H1 (cell line): Measurements from ENCODE around the gene ERCC6. TPM values are rescaled to one million over a fixed set of nuclear protein-coding genes. Genes with fewer than 3 reads are reported as not detected.

Source experiments
- EP300 ChIP-seq, 2 experiments: IDR thresholded peaks; 1 replicate in 1 of 2; 2 replicates in 1 of 2; pipeline ENCODE4 v1.6.1; 2011 to 2012; ENCODE audit warnings: low read depth in 2 of 2, low read length in 2 of 2, mild to moderate bottlenecking in 2 of 2, borderline replicate concordance in 1 of 2, inconsistent platforms in 1 of 2, moderate library complexity in 1 of 2
- JUN ChIP-seq: IDR thresholded peaks from 2 replicates; pipeline ENCODE4 v1.6.1; 2011; ENCODE audit warnings: low read depth, mild to moderate bottlenecking, improper control_type of control experiment, low read length
- polyA plus RNA-seq, 7 experiments: library from polyadenylated mRNA; depleted of rRNA in 3 of 7; stranded (reverse) in 5 of 7; unstranded in 2 of 7; fragments of >200 nt in 5 of 7; fragments of 200-250 nt in 2 of 7; gene quantifications; 1 replicate in 5 of 7; 2 replicates in 1 of 7; 4 replicates in 1 of 7; pipeline versions ENCODE4 v1.2.1 to v1.2.3, GENCODE V29; 2011 to 2013; ENCODE audit warnings: missing spikeins in 2 of 7, mixed read lengths in 2 of 7
- total RNA-seq: library from RNA; stranded (reverse); fragmentation: NEBNext Ultra II Directional; extraction: Animal tissue kit (Norgen Biotek cat#: 25700); gene quantifications from 2 replicates; pipeline ENCODE4 v1.2.1, GENCODE V29; 2021

Gene ERCC6
- total and polyA plus RNA-seq, 2 of the 8 experiments (the other 6 are each of a cell fraction or from before 2014, with no cell fraction given), result 4.1 to 11.9 TPM

- TF ChIP-seq EP300 (IDR thresholded peaks at IDR 0.05; ENCODE audit: borderline replicate concordance in 1 of 2, low read depth in 2 of 2, low read length in 2 of 2) (no peak), JUN (no peak)
These were observed 9.9 kb downstream of the ERCC6 start (continued) for GRCh38 chr10:49528977-49529506.
